ENCODE data around the gene TENT4B. TPM values are rescaled to one million over a fixed set of nuclear protein-coding genes. Genes with fewer than 3 reads are reported as not detected.

The TENT4B gene
- total and polyA plus RNA-seq, 8 donors: 14.8 to 19.0 (median 15.9) TPM

GRCh38 chr16:50195276-50195675 lies 42.2 kb downstream of the TENT4B start:
- DNase-seq (no peak), ATAC-seq (no peak)
- Histone ChIP-seq H3K4me1 (peaks cover 0 to 39% of the 10 kb centered on the region in 2 donors), H3K4me3 (no peak overlapping the region), H3K27me3 (no peaks in the 10 kb centered on the region), H3K27ac (peak overlapping the region; percentile 16 to 56), H3K36me3 (no peaks in the 10 kb centered on the region), H3K9me3 (no peaks in the 10 kb centered on the region)
- intact Hi-C loops (cut with DNase I): no loop called here
- TF ChIP-seq, protein P1, sequence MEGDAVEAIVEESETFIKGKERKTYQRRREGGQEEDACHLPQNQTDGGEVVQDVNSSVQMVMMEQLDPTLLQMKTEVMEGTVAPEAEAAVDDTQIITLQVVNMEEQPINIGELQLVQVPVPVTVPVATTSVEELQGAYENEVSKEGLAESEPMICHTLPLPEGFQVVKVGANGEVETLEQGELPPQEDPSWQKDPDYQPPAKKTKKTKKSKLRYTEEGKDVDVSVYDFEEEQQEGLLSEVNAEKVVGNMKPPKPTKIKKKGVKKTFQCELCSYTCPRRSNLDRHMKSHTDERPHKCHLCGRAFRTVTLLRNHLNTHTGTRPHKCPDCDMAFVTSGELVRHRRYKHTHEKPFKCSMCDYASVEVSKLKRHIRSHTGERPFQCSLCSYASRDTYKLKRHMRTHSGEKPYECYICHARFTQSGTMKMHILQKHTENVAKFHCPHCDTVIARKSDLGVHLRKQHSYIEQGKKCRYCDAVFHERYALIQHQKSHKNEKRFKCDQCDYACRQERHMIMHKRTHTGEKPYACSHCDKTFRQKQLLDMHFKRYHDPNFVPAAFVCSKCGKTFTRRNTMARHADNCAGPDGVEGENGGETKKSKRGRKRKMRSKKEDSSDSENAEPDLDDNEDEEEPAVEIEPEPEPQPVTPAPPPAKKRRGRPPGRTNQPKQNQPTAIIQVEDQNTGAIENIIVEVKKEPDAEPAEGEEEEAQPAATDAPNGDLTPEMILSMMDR (IDR thresholded peaks at IDR 0.05): no peak

- no peaks in the 10 kb centered on the region for H3K36me3 ChIP-seq
- no peaks in the 10 kb centered on the region for H3K9me3 ChIP-seq
- peak overlapping the region; percentile 16 to 56 for H3K27ac ChIP-seq
- TF ChIP-seq, protein P1 (IDR thresholded peaks at IDR 0.05): no peak
- peaks cover 0 to 39% of the 10 kb centered on the region in 2 donors for H3K4me1 ChIP-seq
- H3K4me3 ChIP-seq: no peak overlapping the region
- DNase-seq (no peak), ATAC-seq (no peak)
- no peaks in the 10 kb centered on the region for H3K27me3 ChIP-seq
- intact Hi-C loops (cut with DNase I): no loop called here
Measured at GRCh38 chr16:50195756-50196155, 42.6 kb downstream of the TENT4B start.

DNA sequence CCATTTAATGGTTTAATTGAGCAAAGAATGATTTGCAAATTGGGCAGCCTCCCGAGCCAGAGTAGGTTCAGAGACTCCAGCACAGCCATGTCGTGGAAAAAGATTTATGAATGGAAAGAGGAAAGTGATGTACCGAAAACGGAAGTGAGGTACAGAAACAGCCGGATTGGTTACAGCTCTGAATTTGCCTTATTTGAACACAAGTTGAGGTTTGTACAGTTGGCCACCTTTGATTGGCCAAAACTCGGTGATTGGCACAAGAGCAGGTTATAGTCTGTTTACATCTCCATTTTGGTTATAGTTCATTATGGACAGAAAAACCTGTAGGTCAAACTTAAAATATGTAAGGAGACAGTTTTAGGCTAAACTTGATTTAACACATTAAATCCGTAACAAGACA lies 44.5 kb downstream of the TENT4B start:
- Histone ChIP-seq H3K27ac (no peak overlapping the region), H3K4me3 (no peak overlapping the region), H3K4me1 (peaks cover 0 to 44% of the 10 kb centered on the region in 2 donors), H3K9me3 (no peaks in the 10 kb centered on the region), H3K36me3 (no peaks in the 10 kb centered on the region), H3K27me3 (no peaks in the 10 kb centered on the region)
- DNase-seq (no peak), ATAC-seq (no peak)
- intact Hi-C loops (cut with DNase I): no loop called here
- TF ChIP-seq, protein P1 (IDR thresholded peaks at IDR 0.05): no peak

DNA sequence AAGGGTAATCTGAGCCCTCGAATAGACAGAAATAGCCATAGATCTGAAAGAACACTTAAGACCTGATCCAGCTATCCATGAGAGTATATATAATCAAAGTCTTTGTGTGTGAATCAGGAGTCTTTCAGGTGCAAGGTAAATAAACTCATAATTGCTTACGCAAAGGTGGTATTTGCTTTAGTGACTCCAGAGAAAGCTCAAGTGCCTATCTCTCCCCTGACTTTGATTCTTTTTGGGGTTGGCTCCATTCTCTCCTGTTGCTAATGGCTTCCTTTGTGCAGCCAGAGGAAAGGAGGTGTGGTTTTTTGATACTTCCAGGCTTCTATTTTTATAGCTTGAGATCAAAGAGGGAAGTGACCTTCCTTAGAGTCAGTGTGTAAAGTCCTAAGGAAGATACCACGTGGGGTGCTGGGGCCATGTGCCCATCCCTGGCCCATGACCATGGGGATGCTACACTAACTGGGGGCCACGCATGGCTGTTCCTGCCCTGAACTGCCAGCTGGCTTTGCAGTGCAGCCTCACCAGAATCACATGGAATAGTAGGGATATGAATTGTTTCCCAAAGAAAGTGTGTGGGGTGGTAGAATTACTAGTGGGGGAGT lies 45.8 kb downstream of the TENT4B start:
- DNase-seq (no peak), ATAC-seq (peak; percentile 72)
- no peaks in the 10 kb centered on the region for H3K9me3 ChIP-seq
- H3K4me3 ChIP-seq: no peak overlapping the region
- H3K27me3 ChIP-seq: no peaks in the 10 kb centered on the region
- intact Hi-C loops (cut with DNase I): no loop called here
- TF ChIP-seq, protein P1 (IDR thresholded peaks at IDR 0.05): no peak
- H3K27ac ChIP-seq: peak overlapping the region in 1 of 2 donors; percentile 58
- H3K36me3 ChIP-seq: no peaks in the 10 kb centered on the region
- peaks cover 9 to 52% of the 10 kb centered on the region in 2 donors for H3K4me1 ChIP-seq

- no peaks in the 10 kb centered on the region for H3K36me3 ChIP-seq
- peaks cover 12 to 47% of the 10 kb centered on the region in 2 donors for H3K4me1 ChIP-seq
- DNase-seq (no peak), ATAC-seq (no peak)
- peak overlapping the region; percentile 66 to 73 for H3K27ac ChIP-seq
- H3K9me3 ChIP-seq: no peaks in the 10 kb centered on the region
- TF ChIP-seq, protein P1 (IDR thresholded peaks at IDR 0.05): no peak
- intact Hi-C loops (cut with DNase I): no loop called here
- H3K27me3 ChIP-seq: no peaks in the 10 kb centered on the region
- no peak overlapping the region for H3K4me3 ChIP-seq
Measured at GRCh38 chr16:50201787-50202186, 48.7 kb downstream of the TENT4B start.

Data from left lung (tissue), 10 donors.